Endothelial cell of umbilical vein (primary cell): ENCODE results near the gene FBXO34.

ENCODE experiments used
- CTCF ChIP-seq, 2 donors: IDR thresholded peaks; 1 replicate in 1 of 2; 2 replicates in 1 of 2; pipeline ENCODE4 v1.5.1; 2011; ENCODE audit warnings: low read length in 2 of 2, mild to moderate bottlenecking in 2 of 2, moderate library complexity in 2 of 2, control low read depth in 1 of 2, inconsistent platforms in 1 of 2, low read depth in 1 of 2; ENCODE audit not compliant: insufficient read depth in 1 of 2; ENCODE audit errors: extremely low read depth in 1 of 2
- EZH2 ChIP-seq: IDR thresholded peaks from 2 replicates; pipeline ENCODE4 v1.6.1; 2012; ENCODE audit warnings: borderline replicate concordance, low read depth, mild to moderate bottlenecking, moderate library complexity, low read length, inconsistent platforms; ENCODE audit not compliant: severe bottlenecking
- FOS ChIP-seq: IDR thresholded peaks from 2 replicates; pipeline ENCODE4 v1.6.1; 2011; ENCODE audit warnings: mild to moderate bottlenecking, low read length, moderate library complexity, borderline replicate concordance; ENCODE audit not compliant: insufficient read depth
- GATA2 ChIP-seq: IDR thresholded peaks from 2 replicates; pipeline ENCODE4 v1.7.0; 2011; ENCODE audit warnings: low read depth, mild to moderate bottlenecking, moderate library complexity, mixed read lengths, low read length; ENCODE audit not compliant: insufficient read length, insufficient read depth
- JUN ChIP-seq: IDR thresholded peaks from 2 replicates; pipeline ENCODE4 v1.6.1; 2011; ENCODE audit warnings: borderline replicate concordance, low read depth; ENCODE audit not compliant: insufficient read length, insufficient read depth
- MYC ChIP-seq: IDR thresholded peaks from one replicate; pipeline ENCODE4 v1.6.1; 2011; ENCODE audit warnings: mild to moderate bottlenecking, low read depth, low read length
- POLR2A ChIP-seq: IDR thresholded peaks from 2 replicates; pipeline ENCODE4 v1.6.1; 2012; ENCODE audit warnings: low read depth, mild to moderate bottlenecking, control low read depth, low read length
- POLR2AphosphoS5 ChIP-seq: IDR thresholded peaks from 2 replicates; pipeline ENCODE4 v1.6.1; 2012; ENCODE audit warnings: low read depth, mild to moderate bottlenecking, control low read depth, low read length, moderate library complexity; ENCODE audit not compliant: insufficient read depth
- TF ChIP-seq, protein P1 (sequence below): IDR thresholded peaks from 2 replicates; pipeline ENCODE4 v1.6.1; 2011; ENCODE audit not compliant: insufficient read depth, insufficient read length

DNA sequence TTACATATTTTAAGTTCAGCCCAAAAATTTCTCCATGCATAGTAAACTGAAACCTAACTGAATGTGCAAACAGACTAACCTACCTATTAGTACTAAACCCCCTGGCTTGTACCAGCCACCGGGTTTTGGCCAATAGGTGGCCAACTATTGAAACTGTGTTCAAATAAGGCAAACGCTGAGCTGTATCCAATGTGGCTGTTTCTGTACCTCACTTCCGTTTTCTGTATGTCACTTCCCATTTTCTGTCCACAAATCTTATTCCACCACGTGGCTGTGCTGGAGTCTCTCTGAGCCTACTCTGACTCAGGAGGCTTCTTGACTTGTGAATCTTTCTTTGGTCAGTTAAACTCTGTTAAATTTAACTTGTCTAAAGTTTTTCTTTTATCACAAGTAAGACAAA lies 6.0 kb upstream of the FBXO34 start:
- TF ChIP-seq POLR2A, result no peak
- no peak for TF ChIP-seq CTCF (IDR thresholded peaks at IDR 0.05; ENCODE audit: extremely low read depth in 1 of 2, insufficient read depth in 1 of 2, low read depth in 1 of 2, low read length in 2 of 2)
- no peak for TF ChIP-seq FOS
- TF ChIP-seq, protein P1, sequence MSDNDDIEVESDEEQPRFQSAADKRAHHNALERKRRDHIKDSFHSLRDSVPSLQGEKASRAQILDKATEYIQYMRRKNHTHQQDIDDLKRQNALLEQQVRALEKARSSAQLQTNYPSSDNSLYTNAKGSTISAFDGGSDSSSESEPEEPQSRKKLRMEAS, result no peak
- no peak for TF ChIP-seq POLR2AphosphoS5
- TF ChIP-seq EZH2, result no peak
- TF ChIP-seq JUN, result no peak
- no peak for TF ChIP-seq GATA2
- no peak for TF ChIP-seq MYC
